K562 (cell line): Measurements from ENCODE around the gene NHS. TPM values are rescaled to one million over a fixed set of nuclear protein-coding genes. Genes with fewer than 3 reads are reported as not detected.

Experiments
- ATAC-seq: fragments of 200-7000 bp; cut with Tn5 transposase; 3 replicates; pipeline ENCODE4 v1.9.1; 2020; ENCODE audit warnings: moderate library complexity
- BruUV-seq: library from RNA; stranded (reverse); fragments of 400-500 nt; replicated peaks from 2 replicates; lab custom pipeline; 2021; lab: Mats Ljungman, UMichigan
- CTCF ChIA-PET: fragments of 300-600 bp; formaldehyde crosslinking; extraction: SDS; loops from one replicate; lab custom pipeline; 2021; ENCODE audit warnings: low intra/inter-chr PET ratio; lab: Yijun Ruan, JAX
- POLR2A ChIA-PET: fragments of 300-600, 350-650 bp; sonication (Branson Sonifier 250); formaldehyde crosslinking; extraction: SDS; loops from one replicate; lab custom pipeline; 2021; ENCODE audit warnings: antibody characterized with exemption, inconsistent platforms; lab: Yijun Ruan, JAX
- DNase-seq, 4 experiments: peaks; one replicate each; pipeline versions ENCODE4 v3.0.0 to v3.0.0-alpha.2; 2011 to 2018; ENCODE audit warnings: low spot score in 3 of 4, mixed read lengths in 3 of 4; ENCODE audit errors: extremely low read depth in 1 of 4
- FAIRE-seq: peaks from 2 replicates; lab custom pipeline; 2011; peaks lifted over from hg19 to GRCh38; lab: Jason Lieb, UNC
- H2AFZ ChIP-seq: 2 replicates; pipeline ENCODE4 v1.6.0; 2011; ENCODE audit warnings: low read depth, low read length, control low read depth, inconsistent platforms
- H3K27ac ChIP-seq: fragments of 200-600 bp; 3 replicates; pipeline ENCODE4 v1.8.0; 2011; ENCODE audit warnings: low read depth, mild to moderate bottlenecking, control low read depth, inconsistent platforms, low read length, moderate library complexity, mixed read lengths; ENCODE audit errors: extremely low read depth
- H3K27me3 ChIP-seq, 2 experiments: fragments of 300-600 bp in 1 of 2; 2 replicates in 1 of 2; 3 replicates in 1 of 2; pipeline versions ENCODE4 v1.6.0 to v1.8.0; 2011; ENCODE audit warnings: inconsistent platforms in 2 of 2, low read length in 2 of 2, mild to moderate bottlenecking in 1 of 2, mixed read lengths in 1 of 2, moderate library complexity in 1 of 2; ENCODE audit not compliant: control insufficient read depth in 2 of 2, insufficient read depth in 2 of 2
- H3K36me3 ChIP-seq: fragments of 300-600 bp; 3 replicates; pipeline ENCODE4 v1.8.0; 2011; ENCODE audit warnings: mild to moderate bottlenecking, low read length, inconsistent platforms; ENCODE audit not compliant: control insufficient read depth, insufficient read depth
- H3K4me1 ChIP-seq, 2 experiments: fragments of 200-600 bp in 1 of 2; replicated peaks in 1 of 2; 2 replicates in 1 of 2; 3 replicates in 1 of 2; pipeline versions ENCODE4 v1.5.1 to v1.8.0; 2011; ENCODE audit warnings: inconsistent platforms in 2 of 2, low read length in 2 of 2, mild to moderate bottlenecking in 1 of 2, mixed read lengths in 1 of 2, moderate library complexity in 1 of 2; ENCODE audit not compliant: control insufficient read depth in 2 of 2, insufficient read depth in 2 of 2
- H3K4me2 ChIP-seq: 2 replicates; pipeline ENCODE4 v1.6.1; 2011; ENCODE audit warnings: low read length, control low read depth, inconsistent platforms, mixed read lengths; ENCODE audit not compliant: insufficient read depth
- H3K4me3 ChIP-seq: fragments of 200-600 bp; sonication (generic), shearing (Covaris generic); 2 replicates; pipeline ENCODE4 v1.5.1; 2016; ENCODE audit warnings: control low read depth, inconsistent platforms
- H3K79me2 ChIP-seq: fragments of 200-600 bp; 3 replicates; pipeline ENCODE4 v1.8.0; 2011; ENCODE audit warnings: low read length, inconsistent platforms; ENCODE audit not compliant: control insufficient read depth, insufficient read depth
- H3K9ac ChIP-seq, 2 experiments: 2 replicates each; pipeline versions ENCODE4 v1.6.0 to v1.6.1; 2011; ENCODE audit warnings: low read depth in 2 of 2, low read length in 2 of 2, control low read depth in 1 of 2, inconsistent platforms in 1 of 2, mild to moderate bottlenecking in 1 of 2, mixed read lengths in 1 of 2; ENCODE audit not compliant: insufficient read depth in 1 of 2
- H3K9me1 ChIP-seq: one replicate; pipeline ENCODE4 v1.6.0; 2011; ENCODE audit warnings: inconsistent platforms, mild to moderate bottlenecking, low read length, moderate library complexity; ENCODE audit not compliant: control insufficient read depth, insufficient read depth
- H3K9me3 ChIP-seq: replicated peaks from 2 replicates; pipeline ENCODE4 v1.5.1; 2011; ENCODE audit warnings: low read depth, low read length, inconsistent platforms; ENCODE audit not compliant: control insufficient read depth, insufficient read depth
- H4K20me1 ChIP-seq: replicated peaks from 2 replicates; pipeline ENCODE4 v1.6.1; 2011; ENCODE audit warnings: low read length, inconsistent platforms, mixed read lengths; ENCODE audit not compliant: control insufficient read depth, insufficient read depth
- CBX8 ChIP-seq: fragments of 200-600 bp; sonication (generic); IDR thresholded peaks from 2 replicates; pipeline ENCODE4 v1.6.1; 2012; ENCODE audit warnings: borderline replicate concordance, mixed run types, low read depth, mild to moderate bottlenecking, moderate library complexity, mixed read lengths, low read length, control low read depth, inconsistent platforms; ENCODE audit not compliant: poor library complexity, severe bottlenecking; ENCODE audit errors: extremely low read depth
- CTBP1 ChIP-seq: fragments of 450-650 bp; IDR thresholded peaks from 2 replicates; pipeline ENCODE4 v1.6.1; 2016; ENCODE audit warnings: borderline replicate concordance
- DPF2 ChIP-seq: fragments of 450-650 bp; IDR thresholded peaks from 2 replicates; pipeline ENCODE4 v1.6.1; 2016
- GTF2A2 ChIP-seq: IDR thresholded peaks from 2 replicates; pipeline ENCODE4 v1.6.1; 2016; ENCODE audit warnings: mild to moderate bottlenecking, missing genetic modification characterization, missing compliant biosample characterization
- IFI16 ChIP-seq: fragments of 250-450 bp; sonication (Bioruptor Pico); IDR thresholded peaks from 2 replicates; pipeline ENCODE4 v2.1.2; 2022; ENCODE audit warnings: mild to moderate bottlenecking, inconsistent platforms
- JUN ChIP-seq, 2 experiments: sonication (generic) in 1 of 2; formaldehyde crosslinking in 1 of 2; IDR thresholded peaks; 2 replicates each; pipeline versions ENCODE4 v1.6.1 to v1.8.0; 2012 to 2022; ENCODE audit warnings: borderline replicate concordance in 2 of 2, mild to moderate bottlenecking in 2 of 2, improper control_type of control experiment in 1 of 2, low read depth in 1 of 2, low read length in 1 of 2, missing genetic modification reagents in 1 of 2
- MTA3 ChIP-seq: fragments of 450-650 bp; formaldehyde crosslinking; IDR thresholded peaks from 2 replicates; pipeline ENCODE4 v1.6.1; 2017; ENCODE audit warnings: mild to moderate bottlenecking, borderline replicate concordance
- PCBP2 ChIP-seq: fragments of 200-400 bp; formaldehyde crosslinking; IDR thresholded peaks from 2 replicates; pipeline ENCODE4 v1.6.1; 2018; ENCODE audit warnings: low read length, low read depth, mild to moderate bottlenecking, moderate library complexity; ENCODE audit not compliant: poor library complexity, severe bottlenecking
- RFX5 ChIP-seq: IDR thresholded peaks from 2 replicates; pipeline ENCODE4 v1.6.1; 2011; ENCODE audit warnings: low read depth, mild to moderate bottlenecking, improper control_type of control experiment, low read length
- SAFB2 ChIP-seq: fragments of 200-400 bp; formaldehyde crosslinking; IDR thresholded peaks from 2 replicates; pipeline ENCODE4 v1.6.1; 2018; ENCODE audit warnings: borderline replicate concordance, low read length, low read depth, moderate library complexity; ENCODE audit not compliant: severe bottlenecking
- ZNF699 ChIP-seq: fragments of 250-450 bp; sonication (Bioruptor Pico); IDR thresholded peaks from 2 replicates; pipeline ENCODE4 v1.8.0; 2021; ENCODE audit warnings: mild to moderate bottlenecking, moderate library complexity; ENCODE audit not compliant: insufficient replicate concordance
- WGBS: fragments of 100-300 bp; shearing (Covaris generic); methylation state at CpG from one replicate; pipeline ENCODE4 v1.1.6; 2016; ENCODE audit warnings: low coverage, mixed read lengths; ENCODE audit not compliant: insufficient coverage; ENCODE audit errors: missing lambda C conversion rate; 5-methylcytosine and 5-hydroxymethylcytosine counted together
- in situ Hi-C: fragments of 300-500 bp; cut with MboI; formaldehyde crosslinking; loops from 4 replicates; pipeline ENCODE4 v1.15.0; 2018; ENCODE audit warnings: inconsistent platforms, mixed read lengths
- intact Hi-C: fragments of 100-400 bp; cut with micrococcal nuclease; formaldehyde crosslinking; loops from 2 replicates; pipeline ENCODE4 v1.14.2; 2022
- polyA plus RNA-seq, 8 experiments: library from polyadenylated mRNA; depleted of rRNA in 4 of 8; stranded (reverse) in 5 of 8; unstranded in 3 of 8; fragments of >200 nt; fragmentation: Nextera tagmentation in 2 of 8; fragmentation: Illumina TruSeq in 1 of 8; extraction: Ambion mirVana in 2 of 8; extraction: Trizol in 1 of 8; gene quantifications; 2 replicates each; pipeline versions ENCODE4 v1.2.1 to v1.2.3, GENCODE V29; 2011 to 2014; ENCODE audit warnings: inconsistent platforms in 1 of 8, missing spikeins in 1 of 8
- total RNA-seq, 7 experiments: library from RNA; depleted of rRNA in 6 of 7; stranded (reverse); fragments of >200 nt in 6 of 7; fragmentation: Illumina TruSeq in 2 of 7; extraction: Trizol in 2 of 7; gene quantifications; 2 replicates each; pipeline versions ENCODE4 v1.2.1 to v1.2.3, GENCODE V29; 2011 to 2021; ENCODE audit warnings: low replicate concordance in 1 of 7
- TF ChIP-seq, protein P1 (sequence below): sonication (generic); formaldehyde crosslinking; IDR thresholded peaks from 2 replicates; pipeline ENCODE4 v1.8.0; 2022; ENCODE audit warnings: missing genetic modification reagents, mild to moderate bottlenecking, borderline replicate concordance
- TF ChIP-seq, protein P2 (sequence below): fragments of 250-450 bp; sonication (Bioruptor Pico); IDR thresholded peaks from 2 replicates; pipeline ENCODE4 v1.8.0; 2022; ENCODE audit warnings: moderate library complexity, mild to moderate bottlenecking, inconsistent platforms

The NHS gene
- total and polyA plus RNA-seq, 9 of the 15 experiments (the other 6 are each of a cell fraction or from before 2014, with no cell fraction given), result 0.02 TPM; not detected in 8

DNA sequence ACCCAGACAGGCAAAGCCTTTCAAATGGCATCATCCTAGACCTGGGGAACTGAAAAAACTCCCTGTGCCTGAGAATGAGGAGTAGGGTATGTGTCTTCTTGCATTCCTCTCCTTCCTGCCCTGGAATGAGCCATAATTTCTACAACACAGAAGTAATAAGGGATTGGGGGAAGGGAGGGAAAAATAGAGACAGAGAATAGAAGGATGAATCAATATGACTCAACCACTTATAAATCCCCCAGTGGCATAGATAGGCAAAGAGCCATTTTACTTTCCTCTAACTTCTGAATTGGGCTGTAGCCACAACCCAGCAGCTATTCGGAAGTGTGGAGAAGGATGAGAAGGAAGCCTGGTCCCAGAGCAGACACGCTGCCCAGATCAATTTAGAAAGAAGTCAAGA is 99.9 kb downstream of the NHS start:
- no peak overlapping the region for H2AFZ ChIP-seq
- no peaks in the 10 kb centered on the region for H3K36me3 ChIP-seq
- ChIA-PET CTCF (no interaction called here), POLR2A (no interaction called here)
- FAIRE-seq, result no peak
- intact Hi-C loops (no loop called here), in situ Hi-C loops (no loop called here)
- H3K9me3 ChIP-seq, result no peaks in the 10 kb centered on the region
- H3K79me2 ChIP-seq, result no peaks in the 10 kb centered on the region
- no peak overlapping the region for H3K4me3 ChIP-seq
- ATAC-seq, result no peak
- H3K9me1 ChIP-seq, result no peaks in the 10 kb centered on the region
- H3K4me2 ChIP-seq, result no peak overlapping the region
- no peak for DNase-seq
- no TSS peak for BruUV-seq
- TF ChIP-seq, protein P1, sequence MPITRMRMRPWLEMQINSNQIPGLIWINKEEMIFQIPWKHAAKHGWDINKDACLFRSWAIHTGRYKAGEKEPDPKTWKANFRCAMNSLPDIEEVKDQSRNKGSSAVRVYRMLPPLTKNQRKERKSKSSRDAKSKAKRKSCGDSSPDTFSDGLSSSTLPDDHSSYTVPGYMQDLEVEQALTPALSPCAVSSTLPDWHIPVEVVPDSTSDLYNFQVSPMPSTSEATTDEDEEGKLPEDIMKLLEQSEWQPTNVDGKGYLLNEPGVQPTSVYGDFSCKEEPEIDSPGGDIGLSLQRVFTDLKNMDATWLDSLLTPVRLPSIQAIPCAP, result no peak
- TF ChIP-seq CTBP1 (no peak), PCBP2 (no peak), ZNF699 (CRISPR knock-in tag) (no peak), JUN (IDR thresholded peaks at IDR 0.05; ENCODE audit: borderline replicate concordance, low read depth, low read length) (no peak), JUN (CRISPR knock-in tag; IDR thresholded peaks at IDR 0.05; ENCODE audit: borderline replicate concordance) (no peak), CBX8 (no peak), MTA3 (no peak), RFX5 (no peak), IFI16 (CRISPR knock-in tag) (no peak), DPF2 (no peak), GTF2A2 (no peak), SAFB2 (no peak)
- TF ChIP-seq, protein P2, sequence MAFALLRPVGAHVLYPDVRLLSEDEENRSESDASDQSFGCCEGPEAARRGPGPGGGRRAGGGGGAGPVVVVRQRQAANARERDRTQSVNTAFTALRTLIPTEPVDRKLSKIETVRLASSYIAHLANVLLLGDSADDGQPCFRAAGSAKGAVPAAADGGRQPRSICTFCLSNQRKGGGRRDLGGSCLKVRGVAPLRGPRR (CRISPR knock-in tag), result no peak
- H3K27me3 ChIP-seq, result no peaks in the 10 kb centered on the region
- no peaks in the 10 kb centered on the region for H3K4me1 ChIP-seq
- H3K27ac ChIP-seq, result no peak overlapping the region
- no peaks in the 10 kb centered on the region for H4K20me1 ChIP-seq
- 0% methylated on average over 2 of the region's 2 CpGs for WGBS
- no peak overlapping the region for H3K9ac ChIP-seq
